ENCODE measurements around the gene CAMK1D. TPM values are rescaled to one million over a fixed set of nuclear protein-coding genes. Genes with fewer than 3 reads are reported as not detected.
A peak's percentile ranks its signal among the peaks of the same experiment; 100 is the strongest.

The CAMK1D gene
- total RNA-seq, 1 experiment from 2014 or later, result 2.3 TPM

- DNase-seq (ENCODE audit: low spot score), result no peak
Observed at GRCh38 chr10:12822126-12822892, 473.0 kb downstream of the CAMK1D start.

GRCh38 chr10:12822893-12823170 is 473.5 kb downstream of the CAMK1D start:
- no peak for DNase-seq (ENCODE audit: low spot score)

GRCh38 chr10:12823328-12823727 is 474.0 kb downstream of the CAMK1D start:
- DNase-seq (ENCODE audit: low spot score), result no peak

DNA sequence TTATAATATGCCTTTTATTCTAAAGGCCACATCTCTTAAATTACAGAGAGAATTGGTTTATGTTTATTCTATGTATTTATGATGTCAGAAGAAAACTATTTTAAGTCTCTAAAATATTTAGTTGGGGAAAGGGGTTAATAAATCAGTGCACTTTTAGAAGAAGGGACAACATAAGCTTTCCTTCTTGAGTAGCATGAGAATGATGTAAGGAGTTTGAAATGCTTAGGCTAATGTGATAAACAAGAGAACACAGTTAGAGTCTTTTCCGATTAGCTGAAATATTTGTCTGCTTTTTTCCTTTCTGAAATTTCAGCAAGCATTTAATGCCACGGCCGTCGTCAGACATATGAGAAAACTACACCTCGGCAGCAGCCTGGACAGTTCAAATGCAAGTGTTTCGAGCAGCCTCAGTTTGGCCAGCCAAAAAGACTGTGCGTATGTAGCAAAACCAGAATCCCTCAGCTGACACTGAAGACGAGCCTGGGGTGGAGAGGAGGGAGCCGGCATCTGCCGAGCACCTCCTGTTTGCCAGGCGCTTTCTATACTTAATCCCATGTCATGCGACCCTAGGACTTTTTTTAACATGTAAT is 476.0 kb downstream of the CAMK1D start:
- DNase-seq (ENCODE audit: low spot score), result no peak

- no peak for DNase-seq (ENCODE audit: low spot score)
Observed at GRCh38 chr10:12826800-12827372, 477.5 kb downstream of the CAMK1D start.

- DNase-seq (ENCODE audit: low spot score), result no peak
Observed at GRCh38 chr10:12828736-12829135, 479.4 kb downstream of the CAMK1D start.

GRCh38 chr10:12829831-12830390 is 480.6 kb downstream of the CAMK1D start:
- DNase-seq (ENCODE audit: low spot score), result no peak

DNA sequence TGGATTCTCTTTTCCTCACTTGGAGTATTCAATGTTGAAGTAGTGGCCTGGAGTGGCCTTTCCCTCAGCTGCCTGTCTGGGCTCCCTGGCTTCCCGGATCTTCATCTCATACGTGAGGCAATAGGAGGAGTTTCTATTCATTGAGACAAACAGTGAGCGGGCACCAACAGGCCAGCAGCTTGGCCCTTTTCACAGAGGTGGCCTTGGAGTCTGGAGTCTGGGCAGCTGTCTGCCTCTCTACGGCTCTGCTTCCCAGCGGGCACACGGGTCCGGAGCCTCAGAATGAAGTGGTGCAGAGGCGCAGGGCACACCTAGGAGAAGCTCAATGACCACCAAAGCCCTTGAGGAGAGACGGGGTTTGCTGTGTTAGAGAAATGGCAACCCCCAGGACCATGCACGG is 482.7 kb downstream of the CAMK1D start:
- no peak for DNase-seq (ENCODE audit: low spot score)

GRCh38 chr10:12833451-12833850 is 484.1 kb downstream of the CAMK1D start:
- DNase-seq (ENCODE audit: low spot score), result no peak

- no peak for DNase-seq (ENCODE audit: low spot score)
Observed at GRCh38 chr10:12834116-12834665, 484.8 kb downstream of the CAMK1D start.

GRCh38 chr10:12834721-12835120 is 485.4 kb downstream of the CAMK1D start:
- no peak for DNase-seq (ENCODE audit: low spot score)

GRCh38 chr10:12835709-12836108 is 486.4 kb downstream of the CAMK1D start:
- no peak for DNase-seq (ENCODE audit: low spot score)

DNA sequence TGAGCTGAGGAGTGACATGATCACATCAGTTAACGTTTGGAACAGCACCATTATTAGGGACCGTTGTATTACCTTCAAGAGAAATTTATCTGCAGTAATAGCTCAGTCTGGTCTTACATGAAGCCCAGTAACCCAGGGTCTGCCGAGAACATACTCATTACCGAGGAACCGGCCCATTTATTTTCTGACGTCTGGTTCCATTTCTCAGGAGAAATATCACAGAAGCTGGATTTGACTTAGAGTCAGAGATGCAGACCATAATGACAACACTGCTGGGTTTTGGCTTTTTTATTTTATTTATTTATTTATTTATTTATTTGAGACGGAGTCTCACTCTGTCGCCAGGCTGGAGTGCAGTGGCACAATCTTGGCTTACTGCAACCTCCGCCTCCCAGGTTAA is 489.0 kb downstream of the CAMK1D start:
- no peak for DNase-seq (ENCODE audit: low spot score)

DNA sequence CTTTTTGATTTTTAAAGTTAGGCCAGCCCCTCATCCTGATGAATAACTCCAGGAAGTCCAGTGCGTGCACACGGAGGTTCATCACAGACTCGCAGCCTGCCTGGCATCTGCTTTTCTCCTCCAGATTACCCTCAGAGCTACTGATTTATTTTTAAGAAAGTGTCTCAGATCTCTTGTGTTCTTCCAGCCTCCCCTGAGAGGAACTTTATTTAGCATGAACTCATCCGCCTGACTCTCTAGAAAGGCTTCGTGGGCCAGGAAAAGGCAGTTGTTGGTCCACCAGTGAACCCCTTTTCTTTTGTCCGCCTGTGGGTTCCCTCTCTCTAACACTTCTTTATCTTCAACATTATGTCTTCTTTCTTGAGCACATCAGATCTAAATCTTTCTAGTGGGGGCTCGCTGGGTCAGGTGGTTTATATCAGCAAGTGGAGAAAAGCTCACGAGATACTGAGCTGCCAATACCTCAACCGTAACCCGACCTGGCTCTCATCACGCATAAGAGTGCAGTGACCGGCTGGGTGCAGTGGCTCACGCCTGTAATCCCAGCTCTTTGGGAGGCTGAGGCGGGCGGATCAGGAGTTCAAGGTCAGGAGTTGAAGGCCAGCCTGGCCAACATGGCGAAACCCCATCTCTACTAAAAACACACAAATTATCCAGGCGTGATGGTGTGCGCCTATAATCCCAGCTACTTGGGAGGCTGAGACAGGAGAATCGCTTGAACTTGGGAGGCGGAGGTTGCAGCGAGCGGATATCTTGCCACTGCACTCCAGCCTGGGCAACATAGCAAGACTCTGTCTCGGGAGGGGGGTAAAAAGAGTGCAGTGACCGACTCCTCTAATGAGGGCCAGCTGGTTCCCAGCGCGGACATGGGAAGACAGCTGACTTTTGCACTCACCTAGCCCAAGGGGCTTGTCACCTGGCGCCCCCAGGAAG is 489.9 kb downstream of the CAMK1D start:
- no peak for DNase-seq (ENCODE audit: low spot score)

- DNase-seq (ENCODE audit: low spot score), result no peak
Observed at GRCh38 chr10:12839941-12840611, 490.7 kb downstream of the CAMK1D start.

DNA sequence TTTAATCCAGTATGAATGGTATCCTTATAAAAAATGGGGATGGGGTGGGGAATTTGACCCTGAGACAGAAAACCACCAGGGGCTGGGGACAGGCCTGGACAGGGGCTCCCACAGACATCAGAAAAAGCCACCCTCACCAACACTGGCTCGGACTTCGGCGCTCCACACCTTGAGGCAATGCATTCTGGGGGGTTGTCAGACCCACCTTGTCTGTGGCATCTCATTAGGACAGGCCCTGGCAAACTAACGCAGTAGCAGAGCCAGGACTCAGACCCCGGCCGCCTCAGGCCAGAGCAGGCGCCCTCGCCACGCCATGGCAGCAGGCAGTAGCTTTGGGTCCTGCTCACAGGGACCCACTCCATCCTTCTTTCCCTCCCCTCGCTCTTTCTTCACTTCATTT is 492.1 kb downstream of the CAMK1D start:
- DNase-seq (ENCODE audit: low spot score), result no peak

GRCh38 chr10:12841826-12842225 is 492.5 kb downstream of the CAMK1D start:
- no peak for DNase-seq (ENCODE audit: low spot score)

GRCh38 chr10:12842310-12842709 is 493.0 kb downstream of the CAMK1D start:
- no peak for DNase-seq (ENCODE audit: low spot score)

DNA sequence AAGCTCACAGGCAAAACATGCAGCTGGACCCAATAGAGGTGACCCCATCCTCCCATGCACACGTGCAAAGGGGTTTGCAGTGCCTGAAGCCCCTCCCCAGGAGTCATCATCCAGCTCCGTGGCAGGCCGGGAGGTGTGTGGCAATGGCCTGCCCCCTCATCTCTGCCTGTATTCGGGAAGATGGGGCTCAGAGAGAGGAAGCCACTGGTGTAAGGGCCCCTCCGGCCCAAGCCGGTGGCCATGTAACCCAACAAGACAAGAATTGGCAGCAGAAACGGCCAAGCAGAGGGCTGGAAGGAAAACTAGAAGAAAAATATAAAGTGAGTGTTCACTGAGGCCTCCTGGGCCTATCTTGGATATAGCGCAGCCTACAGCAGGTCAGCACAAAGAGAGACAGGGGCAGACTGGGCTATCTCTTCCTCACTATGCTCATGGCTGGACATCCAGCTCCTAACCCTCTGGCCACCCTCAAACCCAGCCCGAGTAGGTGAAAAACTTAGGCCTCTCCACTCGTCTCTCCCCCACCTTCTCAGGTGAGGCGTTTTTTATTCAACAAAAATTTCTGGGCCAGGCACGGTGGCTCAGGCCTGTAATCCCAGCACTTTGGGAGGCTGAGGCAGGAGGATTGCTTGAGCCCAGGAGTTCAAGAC is 494.1 kb downstream of the CAMK1D start:
- no peak for DNase-seq (ENCODE audit: low spot score)

GRCh38 chr10:12844811-12845483 is 495.6 kb downstream of the CAMK1D start:
- DNase-seq (ENCODE audit: low spot score), result peak; percentile 85

Data from H4 (cell line).